WTC11 (cell line): ENCODE measurements around the gene CNTNAP2. TPM values are rescaled to one million over a fixed set of nuclear protein-coding genes. Genes with fewer than 3 reads are reported as not detected.

Experiments
- ATAC-seq: fragments of 200-7000 bp; cut with Tn5 transposase; 2 replicates; pipeline ENCODE4 v1.10.0; 2021; ENCODE audit warnings: mild to moderate bottlenecking, moderate library complexity
- CTCF ChIA-PET: fragments of 300-600 bp; sonication (Branson Sonifier 250); formaldehyde crosslinking; loops from one replicate; lab custom pipeline; 2021; ENCODE audit warnings: antibody characterized with exemption; lab: Charles Lee
- POLR2A ChIA-PET: fragments of 350-600 bp; sonication (Branson Sonifier 250); formaldehyde crosslinking; loops from one replicate; lab custom pipeline; 2021; ENCODE audit warnings: antibody characterized with exemption; lab: Charles Lee
- DNase-seq: peaks from one replicate; pipeline ENCODE4 v3.0.0; 2021; ENCODE audit warnings: low spot score
- H3K27ac Mint-ChIP-seq: 2 replicates; pipeline ENCODE4 v1.8.0; 2021; ENCODE audit warnings: mixed read lengths
- H3K27me3 Mint-ChIP-seq: 2 replicates; pipeline ENCODE4 v1.8.0; 2021; ENCODE audit warnings: low read depth, mild to moderate bottlenecking, moderate library complexity, mixed read lengths
- H3K36me3 Mint-ChIP-seq: 2 replicates; pipeline ENCODE4 v1.8.0; 2021; ENCODE audit warnings: mixed read lengths
- H3K4me1 Mint-ChIP-seq: 2 replicates; pipeline ENCODE4 v1.8.0; 2022; ENCODE audit warnings: mixed read lengths
- H3K4me3 Mint-ChIP-seq: 2 replicates; pipeline ENCODE4 v1.8.0; 2021; ENCODE audit warnings: mild to moderate bottlenecking, moderate library complexity, mixed read lengths
- H3K9me3 Mint-ChIP-seq: 2 replicates; pipeline ENCODE4 v1.8.0; 2021; ENCODE audit warnings: mixed read lengths
- ARID4B ChIP-seq: sonication (generic); formaldehyde crosslinking; IDR thresholded peaks from 2 replicates; pipeline ENCODE4 v1.8.0; 2023; ENCODE audit warnings: missing genetic modification reagents, mild to moderate bottlenecking, borderline replicate concordance
- CBFB ChIP-seq: sonication (generic); formaldehyde crosslinking; IDR thresholded peaks from 2 replicates; pipeline ENCODE4 v1.8.1; 2022; ENCODE audit warnings: mild to moderate bottlenecking, low read depth, missing genetic modification reagents
- CREB1 ChIP-seq: sonication (generic); formaldehyde crosslinking; IDR thresholded peaks from 2 replicates; pipeline ENCODE4 v1.8.0; 2023; ENCODE audit warnings: mild to moderate bottlenecking, missing genetic modification reagents
- CTCF ChIP-seq: fragments of 200-600 bp; IDR thresholded peaks from 2 replicates; pipeline ENCODE4 v1.8.0; 2022; ENCODE audit warnings: antibody characterized with exemption
- E2F1 ChIP-seq: sonication (generic); formaldehyde crosslinking; IDR thresholded peaks from 2 replicates; pipeline ENCODE4 v1.8.0; 2022; ENCODE audit warnings: mild to moderate bottlenecking, missing genetic modification reagents
- E2F4 ChIP-seq: sonication (generic); formaldehyde crosslinking; IDR thresholded peaks from 2 replicates; pipeline ENCODE4 v1.8.1; 2022; ENCODE audit warnings: low read depth, mild to moderate bottlenecking, moderate library complexity, missing genetic modification reagents, borderline replicate concordance
- ELF4 ChIP-seq: sonication (generic); formaldehyde crosslinking; IDR thresholded peaks from 2 replicates; pipeline ENCODE4 v1.8.1; 2022; ENCODE audit warnings: low read depth, mild to moderate bottlenecking, moderate library complexity, missing genetic modification reagents
- EMX1 ChIP-seq: fragments of 250-450 bp; sonication (Bioruptor Pico); IDR thresholded peaks from 2 replicates; pipeline ENCODE4 v1.8.0; 2021; ENCODE audit warnings: mild to moderate bottlenecking
- FOXP1 ChIP-seq: sonication (generic); formaldehyde crosslinking; IDR thresholded peaks from 2 replicates; pipeline ENCODE4 v1.8.0; 2022; ENCODE audit warnings: missing genetic modification reagents, mild to moderate bottlenecking, moderate library complexity, borderline replicate concordance
- GRHL2 ChIP-seq: fragments of 250-450 bp; sonication (Bioruptor Pico); IDR thresholded peaks from 2 replicates; pipeline ENCODE4 v1.8.0; 2022; ENCODE audit warnings: mild to moderate bottlenecking, moderate library complexity; ENCODE audit not compliant: insufficient replicate concordance, severe bottlenecking
- KAT7 ChIP-seq: sonication (generic); formaldehyde crosslinking; IDR thresholded peaks from 2 replicates; pipeline ENCODE4 v1.8.1; 2023; ENCODE audit warnings: missing genetic modification reagents, mild to moderate bottlenecking, borderline replicate concordance
- MAX ChIP-seq: sonication (generic); formaldehyde crosslinking; IDR thresholded peaks from 2 replicates; pipeline ENCODE4 v1.8.0; 2022; ENCODE audit warnings: mild to moderate bottlenecking, missing genetic modification reagents
- MLX ChIP-seq: sonication (generic); formaldehyde crosslinking; IDR thresholded peaks from 2 replicates; pipeline ENCODE4 v1.8.1; 2023; ENCODE audit warnings: mild to moderate bottlenecking, missing genetic modification reagents, moderate library complexity
- MXD4 ChIP-seq: fragments of 250-450 bp; sonication (Bioruptor Pico); IDR thresholded peaks from 2 replicates; pipeline ENCODE4 v1.8.0; 2021; ENCODE audit warnings: mild to moderate bottlenecking, moderate library complexity, borderline replicate concordance
- NR1H2 ChIP-seq: sonication (generic); formaldehyde crosslinking; IDR thresholded peaks from 2 replicates; pipeline ENCODE4 v1.9.0; 2021; ENCODE audit warnings: mild to moderate bottlenecking, moderate library complexity, missing genetic modification reagents
- SMAD4 ChIP-seq: sonication (generic); formaldehyde crosslinking; IDR thresholded peaks from 2 replicates; pipeline ENCODE4 v1.8.0; 2022; ENCODE audit warnings: mild to moderate bottlenecking, missing genetic modification reagents
- SOX15 ChIP-seq: fragments of 250-450 bp; sonication (Bioruptor Pico); IDR thresholded peaks from 2 replicates; pipeline ENCODE4 v1.9.0; 2021; ENCODE audit warnings: mild to moderate bottlenecking
- TEAD4 ChIP-seq: sonication (generic); formaldehyde crosslinking; IDR thresholded peaks from 2 replicates; pipeline ENCODE4 v1.8.0; 2022; ENCODE audit warnings: mild to moderate bottlenecking, missing genetic modification reagents
- USF1 ChIP-seq: sonication (generic); formaldehyde crosslinking; IDR thresholded peaks from 2 replicates; pipeline ENCODE4 v1.8.0; 2022; ENCODE audit warnings: mild to moderate bottlenecking, missing genetic modification reagents
- USF2 ChIP-seq: sonication (generic); formaldehyde crosslinking; IDR thresholded peaks from 2 replicates; pipeline ENCODE4 v1.8.1; 2023; ENCODE audit warnings: mild to moderate bottlenecking, missing genetic modification reagents, moderate library complexity
- ZNF121 ChIP-seq: sonication (generic); formaldehyde crosslinking; IDR thresholded peaks from 2 replicates; pipeline ENCODE4 v1.8.0; 2023; ENCODE audit warnings: missing genetic modification reagents
- ZNF396 ChIP-seq: fragments of 250-450 bp; sonication (Bioruptor Pico); IDR thresholded peaks from 2 replicates; pipeline ENCODE4 v1.8.0; 2021; ENCODE audit warnings: mild to moderate bottlenecking, moderate library complexity, borderline replicate concordance
- total RNA-seq: library from RNA; stranded (reverse); gene quantifications from 3 replicates; pipeline ENCODE4 v1.2.3, GENCODE V29; 2021

Gene CNTNAP2
- total RNA-seq, 1 experiment from 2014 or later: 63.8 TPM

GRCh38 chr7:148408307-148408706 is 2291.7 kb downstream of the CNTNAP2 start (continued):
- TF ChIP-seq SMAD4 (CRISPR knock-in tag) (no peak), USF2 (CRISPR knock-in tag) (no peak), CBFB (CRISPR knock-in tag) (no peak), FOXP1 (CRISPR knock-in tag) (no peak), EMX1 (CRISPR knock-in tag) (no peak)

GRCh38 chr7:148410905-148411304 is 2294.3 kb downstream of the CNTNAP2 start:
- TF ChIP-seq USF1 (CRISPR knock-in tag): no peak
- no peak for TF ChIP-seq TEAD4 (CRISPR knock-in tag)
- TF ChIP-seq ELF4 (CRISPR knock-in tag): no peak
- TF ChIP-seq MLX (CRISPR knock-in tag): no peak
- TF ChIP-seq NR1H2: no peak
- TF ChIP-seq GRHL2 (CRISPR knock-in tag): no peak
- no peak for TF ChIP-seq E2F4 (CRISPR knock-in tag)
- TF ChIP-seq SOX15 (CRISPR knock-in tag): no peak
- TF ChIP-seq E2F1: no peak
- no peak for TF ChIP-seq ZNF121 (CRISPR knock-in tag)
- TF ChIP-seq ZNF396 (CRISPR knock-in tag): no peak
- TF ChIP-seq MXD4 (CRISPR knock-in tag): no peak
- no peak for TF ChIP-seq MAX (CRISPR knock-in tag)
- TF ChIP-seq, all 79 proteins: peak for 0
- CTCF ChIA-PET: no interaction called here
- H3K27me3 Mint-ChIP-seq: no peaks in the 10 kb centered on the region
- H3K4me3 Mint-ChIP-seq: no peak overlapping the region
- H3K9me3 Mint-ChIP-seq: no peaks in the 10 kb centered on the region
- DNase-seq: no peak
- no peak for ATAC-seq
- POLR2A ChIA-PET: no interaction called here
- peaks cover 16% of the 10 kb centered on the region; the same call in 1 of the 2 replicates for H3K36me3 Mint-ChIP-seq
- H3K27ac Mint-ChIP-seq: no peak overlapping the region
- peaks cover 16% of the 10 kb centered on the region for H3K4me1 Mint-ChIP-seq

GRCh38 chr7:148412691-148413090 is 2296.1 kb downstream of the CNTNAP2 start:
- Mint-ChIP-seq H3K4me3 (no peak overlapping the region), H3K27me3 (no peaks in the 10 kb centered on the region), H3K9me3 (no peaks in the 10 kb centered on the region), H3K4me1 (peaks cover 16% of the 10 kb centered on the region), H3K36me3 (peaks cover 24% of the 10 kb centered on the region), H3K27ac (no peak overlapping the region)
- POLR2A ChIA-PET: no interaction called here
- no peak for ATAC-seq
- CTCF ChIA-PET: no interaction called here
- no peak for DNase-seq
- TF ChIP-seq CTCF (no peak), SOX15 (CRISPR knock-in tag) (no peak), KAT7 (CRISPR knock-in tag) (no peak), CREB1 (CRISPR knock-in tag) (no peak), ARID4B (CRISPR knock-in tag) (no peak)
